ENCODE results near the gene CCDC68. TPM values are rescaled to one million over a fixed set of nuclear protein-coding genes. Genes with fewer than 3 reads are reported as not detected.
"Not testable (repeated sequence)": the region's sequence is repeated elsewhere in the genome, so short reads cannot be mapped to it uniquely, and the experiment has no call there.

Gene CCDC68
- total RNA-seq, 4 donors from 2014 or later = 3.6 to 8.3 (median 5.5) TPM

DNA sequence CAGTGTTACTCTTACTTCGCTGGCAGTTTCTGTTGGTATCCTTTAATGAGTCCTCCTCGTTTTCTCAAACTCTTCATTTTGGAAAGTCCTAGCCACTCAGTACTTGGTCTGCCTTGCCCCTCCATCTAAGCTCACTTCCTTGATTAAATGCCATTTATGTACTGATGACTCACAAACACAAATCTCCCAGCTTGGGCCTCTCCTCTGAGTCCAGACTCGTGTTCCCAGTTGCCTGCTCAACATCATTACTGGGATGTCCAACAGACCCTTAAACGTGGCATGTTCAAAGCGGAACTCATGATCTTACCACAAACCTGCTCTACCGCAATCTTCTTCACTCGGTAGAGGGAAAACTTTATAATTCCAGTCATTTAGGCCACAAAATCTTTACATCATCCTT, 13.8 kb upstream of the CCDC68 start:
- peaks cover 0 to 8% (median 0%) of the 10 kb centered on the region in 3 donors for H3K9me3 ChIP-seq
- no peak overlapping the region for H3K4me3 ChIP-seq
- no peaks in the 10 kb centered on the region for H3K27me3 ChIP-seq
- ATAC-seq = no peak
- H3K36me3 ChIP-seq = no peaks in the 10 kb centered on the region
- no peak for TF ChIP-seq POLR2AphosphoS5 (IDR thresholded peaks at IDR 0.05)
- TF ChIP-seq, protein P1, sequence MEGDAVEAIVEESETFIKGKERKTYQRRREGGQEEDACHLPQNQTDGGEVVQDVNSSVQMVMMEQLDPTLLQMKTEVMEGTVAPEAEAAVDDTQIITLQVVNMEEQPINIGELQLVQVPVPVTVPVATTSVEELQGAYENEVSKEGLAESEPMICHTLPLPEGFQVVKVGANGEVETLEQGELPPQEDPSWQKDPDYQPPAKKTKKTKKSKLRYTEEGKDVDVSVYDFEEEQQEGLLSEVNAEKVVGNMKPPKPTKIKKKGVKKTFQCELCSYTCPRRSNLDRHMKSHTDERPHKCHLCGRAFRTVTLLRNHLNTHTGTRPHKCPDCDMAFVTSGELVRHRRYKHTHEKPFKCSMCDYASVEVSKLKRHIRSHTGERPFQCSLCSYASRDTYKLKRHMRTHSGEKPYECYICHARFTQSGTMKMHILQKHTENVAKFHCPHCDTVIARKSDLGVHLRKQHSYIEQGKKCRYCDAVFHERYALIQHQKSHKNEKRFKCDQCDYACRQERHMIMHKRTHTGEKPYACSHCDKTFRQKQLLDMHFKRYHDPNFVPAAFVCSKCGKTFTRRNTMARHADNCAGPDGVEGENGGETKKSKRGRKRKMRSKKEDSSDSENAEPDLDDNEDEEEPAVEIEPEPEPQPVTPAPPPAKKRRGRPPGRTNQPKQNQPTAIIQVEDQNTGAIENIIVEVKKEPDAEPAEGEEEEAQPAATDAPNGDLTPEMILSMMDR (IDR thresholded peaks at IDR 0.05) = no peak
- no peak for TF ChIP-seq EP300 (IDR thresholded peaks at IDR 0.05)
- TF ChIP-seq POLR2A (IDR thresholded peaks at IDR 0.05) = no peak
- no peaks in the 10 kb centered on the region for H3K4me1 ChIP-seq
- no peak overlapping the region for H3K27ac ChIP-seq
- 88 to 94% methylated on average over 7 of the region's 7 CpGs for WGBS, 2 donors (ENCODE audit: low coverage in 1 of 2)

DNA sequence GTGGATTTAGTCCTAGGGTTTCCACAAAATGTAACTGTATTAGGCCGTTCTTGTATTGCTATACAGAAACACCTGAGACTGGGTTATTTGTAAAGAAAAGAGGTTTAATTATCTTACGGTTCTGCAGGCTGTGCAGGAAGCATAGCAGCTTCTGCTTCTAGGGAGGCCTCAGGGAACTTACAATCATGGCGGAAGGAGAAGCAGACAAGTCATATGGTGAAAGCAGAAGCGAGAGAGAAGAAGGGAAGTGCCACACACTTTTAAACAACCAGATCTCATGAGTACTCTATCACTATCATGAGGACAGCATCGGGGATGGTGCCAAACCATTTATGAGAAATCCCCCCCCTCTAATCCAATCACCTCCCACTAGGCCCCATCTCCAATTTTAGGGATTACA, 9.5 kb upstream of the CCDC68 start:
- TF ChIP-seq POLR2A (IDR thresholded peaks at IDR 0.05) (no peak), EP300 (IDR thresholded peaks at IDR 0.05) (no peak), POLR2AphosphoS5 (IDR thresholded peaks at IDR 0.05) (no peak)
- TF ChIP-seq, protein P1 (IDR thresholded peaks at IDR 0.05) = no peak
- H3K27ac ChIP-seq = no peak overlapping the region
- H3K4me1 ChIP-seq = no peaks in the 10 kb centered on the region
- H3K4me3 ChIP-seq = no peak overlapping the region
- no peak for ATAC-seq
- no peaks in the 10 kb centered on the region for H3K36me3 ChIP-seq
- 80 to 96% methylated on average over 3 to 5 of the region's 5 CpGs for WGBS, 2 donors (ENCODE audit: low coverage in 1 of 2)
- H3K9me3 ChIP-seq = peaks cover 0 to 4% (median 0%) of the 10 kb centered on the region in 3 donors
- peaks cover 9% of the 10 kb centered on the region for H3K27me3 ChIP-seq

DNA sequence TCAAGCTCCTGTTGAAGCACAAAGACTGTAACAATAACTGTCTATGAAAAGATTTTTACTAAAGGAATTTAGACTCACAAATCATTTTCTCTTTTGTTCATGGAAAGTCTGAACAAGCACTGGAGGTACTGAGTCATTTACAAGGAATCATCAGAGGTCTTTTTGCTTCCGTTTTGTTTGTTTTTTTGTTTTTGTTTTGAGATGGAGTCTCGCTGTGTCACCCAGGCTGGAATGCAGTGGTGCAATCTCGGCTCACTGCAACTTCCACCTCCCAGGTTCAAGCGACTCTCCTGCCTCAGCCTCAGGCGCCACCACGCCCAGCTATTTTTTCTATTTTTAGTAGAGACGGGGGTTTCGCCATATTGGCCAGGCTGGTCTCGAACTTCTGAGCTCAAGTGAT, 9.0 kb upstream of the CCDC68 start:
- WGBS, 2 donors (ENCODE audit: low coverage in 1 of 2) = 60 to 89% methylated on average over 1 to 8 of the region's 9 CpGs

DNA sequence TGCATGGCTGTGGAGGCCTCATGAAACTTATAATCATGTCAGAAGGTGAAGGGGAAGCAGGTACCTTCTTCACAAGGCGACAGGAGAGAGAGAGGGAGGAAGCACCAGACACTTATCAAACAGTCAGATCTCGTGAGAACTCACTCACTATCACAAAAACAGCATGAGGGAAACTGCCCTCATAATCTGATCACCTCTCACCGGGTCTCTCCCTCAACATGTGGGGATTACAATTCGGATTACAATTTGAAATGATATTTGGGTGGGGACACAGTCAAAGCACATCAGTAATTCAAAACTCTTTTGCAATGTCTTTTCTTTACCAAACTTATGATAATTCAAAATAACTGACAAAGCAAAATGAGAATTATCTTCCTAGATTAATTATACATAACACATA, 8.5 kb upstream of the CCDC68 start:
- 82 to 83% methylated on average over 1 to 4 of the region's 4 CpGs for WGBS, 2 donors (ENCODE audit: low coverage in 1 of 2)
- Histone ChIP-seq H3K27ac (no peak overlapping the region), H3K27me3 (peaks cover 16% of the 10 kb centered on the region), H3K36me3 (no peaks in the 10 kb centered on the region), H3K4me3 (no peak overlapping the region), H3K4me1 (no peaks in the 10 kb centered on the region), H3K9me3 (peaks cover 0 to 4% (median 0%) of the 10 kb centered on the region in 3 donors)
- no peak for ATAC-seq
- TF ChIP-seq EP300 (IDR thresholded peaks at IDR 0.05) (no peak), POLR2AphosphoS5 (IDR thresholded peaks at IDR 0.05) (no peak), POLR2A (IDR thresholded peaks at IDR 0.05) (no peak)
- TF ChIP-seq, protein P1 (IDR thresholded peaks at IDR 0.05) = no peak

More for the DNA sequence above, 9.0 kb upstream of the CCDC68 start:
- H3K36me3 ChIP-seq, H3K4me3 ChIP-seq, ATAC-seq, H3K4me1 ChIP-seq, H3K27ac ChIP-seq, H3K9me3 ChIP-seq: not testable (repeated sequence)
- peaks cover 15% of the 10 kb centered on the region for H3K27me3 ChIP-seq

DNA sequence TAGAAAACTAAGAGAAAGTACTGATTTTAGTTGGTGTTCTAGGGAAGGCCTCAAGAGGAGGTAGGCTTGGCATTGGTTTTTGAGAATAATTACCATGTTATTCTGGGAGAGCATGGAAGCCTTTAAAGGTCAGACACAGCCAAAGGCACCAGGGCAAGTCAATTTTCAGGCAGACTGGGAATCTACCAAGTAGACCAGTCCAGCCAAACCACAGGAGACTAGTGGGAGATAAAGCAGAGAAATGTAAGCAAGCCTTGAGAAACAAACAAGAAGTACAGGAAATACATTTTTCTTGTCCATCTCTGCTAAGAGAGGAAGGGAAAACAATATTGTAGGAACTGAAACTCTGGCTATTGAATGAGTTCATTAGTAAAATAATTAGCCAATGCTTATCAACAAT, 5.5 kb upstream of the CCDC68 start:
- Histone ChIP-seq H3K4me3 (no peak overlapping the region), H3K27me3 (peaks cover 32% of the 10 kb centered on the region), H3K9me3 (no peaks in the 10 kb centered on the region), H3K27ac (no peak overlapping the region), H3K36me3 (no peaks in the 10 kb centered on the region), H3K4me1 (peaks cover 0 to 3% (median 0%) of the 10 kb centered on the region in 3 donors)
- TF ChIP-seq POLR2A (IDR thresholded peaks at IDR 0.05) (no peak), POLR2AphosphoS5 (IDR thresholded peaks at IDR 0.05) (no peak), EP300 (IDR thresholded peaks at IDR 0.05) (no peak)
- TF ChIP-seq, protein P1 (IDR thresholded peaks at IDR 0.05) = no peak
- no peak for ATAC-seq

Data from gastroesophageal sphincter (tissue), 4 donors.